ENCODE measurements around the gene RPS6KA2. TPM values are rescaled to one million over a fixed set of nuclear protein-coding genes. Genes with fewer than 3 reads are reported as not detected.

Gene RPS6KA2
- total RNA-seq, 1 donor from 2014 or later = 17.1 TPM

- no peak for ATAC-seq
Measured at GRCh38 chr6:166613027-166613426, 14.0 kb downstream of the RPS6KA2 start.

DNA sequence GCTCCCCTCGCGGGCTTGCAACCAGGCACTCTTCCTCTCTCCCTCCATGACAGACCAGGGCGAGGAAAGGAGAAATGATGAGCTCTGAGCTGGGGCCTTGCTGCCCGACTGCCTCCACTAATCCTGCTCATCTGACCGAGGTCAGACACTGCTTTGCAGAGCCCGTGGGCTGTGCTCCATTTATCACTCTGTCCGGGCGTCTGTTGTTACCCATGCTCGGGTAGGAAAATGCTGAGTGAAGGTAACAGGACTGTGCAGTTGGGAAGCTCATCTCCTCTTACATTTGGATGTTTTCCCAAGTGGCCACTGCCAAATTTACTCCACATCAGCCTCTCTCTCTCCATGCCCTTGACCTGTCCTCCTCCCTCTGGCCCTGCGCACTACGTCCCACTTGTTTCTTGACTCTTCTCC, 14.6 kb downstream of the RPS6KA2 start:
- no peak for ATAC-seq

- no peak for ATAC-seq
Measured at GRCh38 chr6:166611631-166612030, 15.4 kb downstream of the RPS6KA2 start.

DNA sequence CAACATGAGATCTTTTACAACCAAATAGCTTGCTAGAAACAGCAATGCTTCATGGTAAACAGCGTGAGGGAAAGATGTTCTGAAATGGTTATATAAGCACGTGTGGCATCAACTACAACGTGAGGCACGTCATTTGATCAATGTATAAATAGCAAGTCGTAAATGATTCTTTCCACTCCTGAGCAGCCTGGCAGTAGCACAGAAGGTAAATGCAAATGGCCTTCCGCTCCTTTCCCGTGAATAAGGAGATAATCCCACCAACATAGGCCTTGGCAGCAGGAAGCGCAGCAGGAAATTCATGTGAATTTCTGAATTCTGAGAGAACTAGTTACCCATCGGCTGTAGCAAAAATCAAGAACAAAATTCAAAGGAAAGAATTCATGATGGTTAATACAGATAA, 17.0 kb downstream of the RPS6KA2 start:
- no peak for ATAC-seq

- no peak for ATAC-seq
Measured at GRCh38 chr6:166608774-166609173, 18.3 kb downstream of the RPS6KA2 start.

GRCh38 chr6:166605752-166606151, 21.3 kb downstream of the RPS6KA2 start:
- ATAC-seq = no peak

- ATAC-seq = no peak
Measured at GRCh38 chr6:166604911-166605310, 22.1 kb downstream of the RPS6KA2 start.

- no peak for ATAC-seq
Measured at GRCh38 chr6:166604328-166604727, 22.7 kb downstream of the RPS6KA2 start.

DNA sequence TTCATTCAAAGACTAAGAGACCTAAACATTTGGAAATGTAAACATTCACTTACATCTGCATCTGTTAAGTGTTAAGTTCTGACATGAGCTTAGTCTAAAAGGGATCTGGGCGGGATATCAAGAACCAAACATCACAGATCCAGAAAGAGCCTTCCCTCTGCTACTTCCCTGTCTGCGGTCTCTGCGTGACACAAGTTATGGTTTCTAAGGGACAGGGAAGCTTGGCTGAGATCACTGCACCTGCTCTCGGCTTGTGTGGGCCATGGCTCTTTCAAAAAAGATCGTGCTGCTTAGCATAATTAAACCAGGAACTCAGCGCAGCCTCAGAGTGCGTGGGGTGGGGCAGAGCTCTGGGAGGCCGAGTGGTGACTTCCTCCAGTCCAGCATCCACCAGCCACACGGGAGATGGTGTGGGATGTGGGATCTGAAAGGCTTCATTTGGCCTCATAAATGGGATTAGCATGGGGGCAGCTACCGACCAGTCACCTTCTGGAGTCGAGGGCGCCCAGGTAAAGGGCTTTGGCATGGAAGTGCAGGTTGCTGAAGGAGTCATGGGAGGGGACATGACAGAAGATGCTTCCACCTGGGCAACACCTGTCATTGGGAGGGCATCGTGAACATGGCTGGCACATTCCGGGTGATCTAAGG, 23.9 kb downstream of the RPS6KA2 start:
- no peak for ATAC-seq

GRCh38 chr6:166601956-166602355, 25.1 kb downstream of the RPS6KA2 start:
- ATAC-seq = no peak

- no peak for ATAC-seq
Measured at GRCh38 chr6:166600931-166601330, 26.1 kb downstream of the RPS6KA2 start.

- ATAC-seq = no peak
Measured at GRCh38 chr6:166599205-166599604, 27.8 kb downstream of the RPS6KA2 start.

DNA sequence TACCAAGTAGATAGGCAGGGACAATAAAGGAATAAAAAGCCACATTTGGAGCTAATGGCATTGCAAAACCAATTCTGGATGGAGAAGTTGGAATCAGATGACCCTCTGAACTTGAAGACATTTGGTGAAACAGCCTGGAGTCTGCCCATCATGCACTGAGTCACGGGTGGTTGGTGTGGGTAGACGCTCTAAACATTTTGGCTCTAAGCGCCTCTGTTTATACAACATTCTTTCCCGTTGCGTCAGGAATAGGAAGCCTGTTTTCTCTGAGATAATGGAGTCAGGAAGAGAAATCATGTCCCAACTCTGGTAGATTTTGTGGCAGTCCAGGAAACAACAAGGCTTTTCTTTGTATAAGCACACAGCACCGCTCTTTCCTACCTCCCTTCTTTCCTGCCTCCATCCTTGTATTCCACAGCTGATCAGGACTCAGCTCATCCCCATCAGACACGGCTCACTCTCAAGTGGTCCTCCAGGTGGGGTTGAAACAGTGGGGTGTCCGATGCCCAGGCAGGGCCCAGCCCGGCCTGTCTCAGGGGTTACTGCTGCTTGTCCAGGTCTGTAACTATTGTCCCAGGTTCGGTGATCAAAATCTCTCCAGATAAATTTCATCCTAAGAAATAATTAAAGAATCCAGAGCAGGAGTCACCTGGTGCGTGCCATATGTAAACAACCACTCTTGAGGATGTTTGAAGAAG, 28.5 kb downstream of the RPS6KA2 start:
- ATAC-seq = peak; percentile 58

DNA sequence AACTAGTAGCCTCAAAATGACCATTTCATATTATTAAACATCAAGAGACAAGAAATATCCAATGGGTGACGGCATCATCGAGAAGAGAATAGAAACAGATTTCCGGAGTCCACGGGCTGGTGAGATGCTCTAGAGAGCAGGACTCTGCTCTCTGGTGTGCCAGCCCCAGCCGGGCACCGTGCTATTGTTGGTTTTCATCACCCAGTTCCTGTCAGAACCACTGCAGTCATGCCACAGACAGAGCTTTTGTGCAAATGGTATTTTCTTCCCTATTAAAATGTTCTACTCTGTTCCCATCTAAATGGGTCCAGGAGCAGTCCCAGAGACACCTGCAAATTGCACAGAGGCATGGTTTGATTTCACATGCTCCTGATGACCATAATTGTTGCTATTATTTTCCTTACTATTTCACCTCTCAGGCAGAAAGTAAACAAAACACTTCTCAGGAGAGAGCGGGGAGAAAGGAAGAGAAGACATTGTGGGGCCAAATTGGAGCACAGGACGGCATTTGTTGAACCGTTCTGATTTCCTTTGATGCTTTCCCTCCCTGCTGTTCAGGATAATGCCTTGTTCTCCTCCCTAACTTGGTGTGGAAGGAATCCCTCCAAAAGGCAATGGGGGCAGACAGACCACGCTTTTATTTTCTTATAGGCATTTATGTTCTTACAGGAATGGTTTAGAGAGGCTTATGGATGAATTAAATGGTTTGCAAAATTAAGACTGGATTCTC, 29.2 kb downstream of the RPS6KA2 start:
- no peak for ATAC-seq

DNA sequence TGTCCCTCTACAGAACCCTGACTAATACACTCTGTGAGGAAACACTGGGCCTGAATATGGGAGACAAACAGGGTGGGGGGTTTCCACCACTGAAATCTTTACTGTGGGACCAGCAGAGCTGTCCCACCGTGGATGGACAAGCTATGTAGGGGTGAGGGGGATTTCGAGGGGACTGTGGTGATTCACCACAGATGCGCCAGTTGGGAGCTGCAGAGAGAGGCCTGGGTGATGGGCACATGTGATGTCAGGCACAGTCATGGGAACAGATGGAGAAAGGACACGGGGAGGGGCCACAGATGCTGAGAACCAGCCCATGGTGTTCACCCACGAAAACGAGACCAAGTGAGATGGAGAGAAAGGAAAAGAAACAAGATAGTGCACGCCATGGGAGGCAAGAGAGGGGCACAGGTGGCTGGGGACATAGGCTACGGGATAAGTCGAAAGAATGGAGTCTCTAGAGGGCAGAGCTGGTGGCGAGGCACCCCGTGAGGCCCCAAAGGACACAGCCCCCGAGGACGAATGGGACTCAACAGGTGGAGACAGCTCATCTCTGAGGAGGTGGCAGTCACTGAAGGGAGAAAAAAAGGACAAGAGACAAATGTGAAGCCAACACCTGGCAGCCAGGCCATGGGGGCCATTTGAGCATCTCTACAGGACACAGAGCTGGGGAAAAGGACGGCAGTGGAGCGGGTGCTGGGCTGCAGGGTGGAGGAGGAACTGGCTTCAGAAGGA, 30.1 kb downstream of the RPS6KA2 start:
- no peak for ATAC-seq

- peak; percentile 42 for ATAC-seq
Measured at GRCh38 chr6:166595949-166596348, 31.1 kb downstream of the RPS6KA2 start.

- no peak for ATAC-seq
Measured at GRCh38 chr6:166595061-166595780, 31.8 kb downstream of the RPS6KA2 start.

GRCh38 chr6:166592821-166593220, 34.2 kb downstream of the RPS6KA2 start:
- no peak for ATAC-seq

DNA sequence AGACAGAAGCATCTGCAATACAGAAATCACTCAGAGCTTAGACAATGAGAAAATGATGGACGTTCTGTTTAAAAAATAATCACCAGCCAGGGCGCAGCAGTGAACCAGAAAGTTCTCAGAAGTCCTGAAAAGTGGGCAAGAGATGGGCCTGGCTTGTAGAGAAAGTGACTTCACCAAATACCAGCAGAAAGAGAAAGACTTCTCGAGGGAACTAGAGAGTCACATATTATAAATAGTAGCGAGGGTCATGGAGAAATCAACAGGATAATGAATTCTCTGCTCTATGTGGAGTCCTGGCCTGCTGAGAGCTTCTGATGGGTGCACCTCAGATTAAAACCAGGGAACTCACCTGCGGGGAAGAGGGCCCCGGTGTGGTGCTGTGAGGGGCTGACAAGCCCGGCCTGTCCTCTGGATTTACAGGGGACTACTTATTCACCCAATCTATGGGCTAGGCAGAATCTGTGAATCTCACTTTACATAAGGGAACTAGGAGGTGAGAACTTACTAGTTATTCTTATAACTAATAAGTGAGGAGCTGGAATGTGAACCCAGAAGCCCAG, 35.0 kb downstream of the RPS6KA2 start:
- ATAC-seq = no peak

GRCh38 chr6:166591026-166591425, 36.0 kb downstream of the RPS6KA2 start:
- no peak for ATAC-seq

DNA sequence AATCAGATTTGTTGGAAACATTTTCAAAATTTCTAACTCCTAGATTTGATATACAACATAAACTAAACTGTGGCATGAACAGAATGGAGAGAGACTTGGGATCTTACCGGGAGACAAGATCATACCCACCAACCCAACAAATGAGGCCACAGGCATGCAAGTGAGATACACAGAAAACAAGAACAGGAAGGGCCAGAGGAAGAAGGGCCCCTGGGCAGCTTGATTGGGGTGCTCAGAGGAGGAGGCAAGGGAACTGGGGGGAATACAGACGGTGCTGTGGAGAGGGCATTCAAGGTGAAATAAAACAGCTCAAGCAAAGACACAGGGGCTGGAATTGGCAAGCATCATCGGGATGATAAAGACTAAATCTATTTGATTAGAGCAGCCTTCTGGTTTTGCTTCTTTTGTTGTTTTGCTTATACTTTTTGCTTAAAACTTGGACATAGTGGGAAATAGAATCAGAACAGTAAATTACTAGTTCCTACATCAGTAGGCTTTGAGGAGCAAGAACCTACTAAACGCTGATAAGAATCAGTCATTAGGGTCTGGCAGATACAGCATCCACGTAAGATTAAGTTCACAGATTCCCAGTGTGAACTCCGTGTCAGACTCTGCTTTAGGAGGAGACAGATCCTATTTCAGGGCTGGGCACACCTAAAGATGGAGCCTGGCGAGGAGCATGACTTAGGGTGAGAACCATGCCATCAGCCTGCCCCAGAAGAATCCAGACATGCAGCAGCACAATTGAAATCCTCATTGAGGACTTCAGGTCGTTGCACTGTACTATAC, 37.1 kb downstream of the RPS6KA2 start:
- ATAC-seq = no peak

Data from esophagus mucosa (tissue), 1 donor.